IPS-NIHi11 (cell line): ENCODE measurements around the gene WNT3A.

Source experiments
- DNase-seq: peaks from one replicate; pipeline ENCODE4 v3.0.0; 2012; ENCODE audit warnings: mixed read lengths, low spot score

The WNT3A gene

DNA sequence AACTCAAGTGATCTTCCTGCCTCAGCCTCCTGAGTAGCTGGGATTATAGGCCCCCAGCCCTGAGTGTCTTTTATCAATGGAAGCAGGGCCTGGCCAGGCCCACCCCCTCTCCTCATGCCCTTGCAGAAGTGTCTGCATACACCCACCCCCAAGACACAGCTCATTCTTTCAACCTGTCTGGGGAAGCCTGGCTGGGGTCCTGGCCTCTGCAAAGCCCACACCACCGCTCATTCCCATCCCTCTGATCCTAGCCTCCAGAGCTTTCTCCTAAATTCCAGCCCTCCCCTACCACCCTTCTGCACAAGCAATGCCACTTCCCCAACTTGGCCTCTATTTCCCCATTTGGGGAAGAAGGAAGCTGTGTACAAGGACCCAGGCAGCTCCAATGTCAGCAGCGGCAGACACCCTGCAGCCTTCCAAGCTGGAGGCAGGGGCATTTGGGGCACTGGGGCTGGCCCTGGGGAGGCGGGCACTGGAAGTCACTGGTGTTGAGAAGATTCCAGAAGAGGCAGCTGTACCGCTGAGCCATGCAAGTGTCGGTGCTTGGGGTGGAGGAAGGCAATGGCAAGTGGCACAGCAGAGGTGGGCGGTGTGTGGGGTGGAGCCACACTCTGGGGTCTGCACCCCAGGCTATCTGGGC lies 42.0 kb downstream of the WNT3A start:
- no peak for DNase-seq

DNA sequence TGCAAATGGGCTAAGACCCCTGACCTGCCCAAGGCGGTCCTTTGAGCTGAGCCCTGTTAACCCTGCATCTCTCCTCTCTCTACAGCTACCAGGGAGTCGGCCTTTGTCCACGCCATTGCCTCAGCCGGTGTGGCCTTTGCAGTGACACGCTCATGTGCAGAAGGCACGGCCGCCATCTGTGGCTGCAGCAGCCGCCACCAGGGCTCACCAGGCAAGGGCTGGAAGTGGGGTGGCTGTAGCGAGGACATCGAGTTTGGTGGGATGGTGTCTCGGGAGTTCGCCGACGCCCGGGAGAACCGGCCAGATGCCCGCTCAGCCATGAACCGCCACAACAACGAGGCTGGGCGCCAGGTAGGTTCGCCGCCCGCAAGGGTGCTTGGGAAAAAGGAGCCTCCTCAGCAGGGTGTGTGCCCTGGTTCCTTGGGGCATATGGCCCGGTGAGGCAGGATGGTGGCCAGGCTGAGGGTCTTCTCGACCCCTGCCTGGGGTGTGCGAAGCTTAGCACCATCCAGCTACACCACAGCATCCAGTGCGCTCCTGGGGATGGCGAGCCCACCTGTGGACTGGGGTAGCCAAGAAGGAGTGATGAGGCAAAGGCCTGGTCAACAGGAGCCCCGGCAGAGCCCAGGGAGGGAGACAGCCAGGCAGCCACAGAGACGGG lies 43.9 kb downstream of the WNT3A start:
- DNase-seq, result no peak

DNA sequence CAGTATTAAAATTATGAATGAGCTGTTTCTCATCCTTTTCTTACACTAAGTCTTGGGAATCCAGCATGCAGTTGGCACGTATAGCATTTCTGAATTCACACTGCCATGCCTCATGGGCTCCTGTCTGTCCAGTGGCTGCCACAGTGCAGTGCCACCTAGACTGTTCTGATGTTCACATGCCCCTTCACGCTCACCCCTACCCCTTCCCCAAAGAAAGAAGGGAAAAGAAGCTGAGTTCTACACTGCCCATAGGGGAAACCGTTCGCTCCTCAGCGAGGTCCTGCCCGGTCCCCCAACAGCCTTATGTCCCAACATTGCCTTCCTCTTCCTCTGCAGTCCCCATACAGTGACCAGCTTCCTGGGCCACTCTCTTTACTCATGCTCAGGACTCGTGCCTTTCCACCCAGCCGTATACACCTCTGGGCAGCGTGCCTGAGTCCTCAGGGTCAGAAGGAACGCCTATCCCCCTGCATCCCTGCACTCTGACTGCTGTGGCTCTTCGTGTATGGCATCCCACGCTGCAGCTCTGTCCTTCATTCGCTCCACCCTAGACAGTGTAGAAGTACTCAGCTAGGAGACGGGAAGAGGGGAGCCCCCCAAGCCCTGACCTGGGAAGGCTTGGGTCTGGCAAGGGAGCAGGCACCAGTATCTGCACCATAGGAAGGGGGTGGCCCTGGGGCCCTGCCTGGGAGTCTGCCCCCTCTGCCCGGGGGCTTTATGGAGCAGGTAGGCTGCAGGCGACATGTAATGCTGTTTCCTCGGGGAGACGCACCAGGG lies 51.6 kb downstream of the WNT3A start:
- DNase-seq, result no peak

DNA sequence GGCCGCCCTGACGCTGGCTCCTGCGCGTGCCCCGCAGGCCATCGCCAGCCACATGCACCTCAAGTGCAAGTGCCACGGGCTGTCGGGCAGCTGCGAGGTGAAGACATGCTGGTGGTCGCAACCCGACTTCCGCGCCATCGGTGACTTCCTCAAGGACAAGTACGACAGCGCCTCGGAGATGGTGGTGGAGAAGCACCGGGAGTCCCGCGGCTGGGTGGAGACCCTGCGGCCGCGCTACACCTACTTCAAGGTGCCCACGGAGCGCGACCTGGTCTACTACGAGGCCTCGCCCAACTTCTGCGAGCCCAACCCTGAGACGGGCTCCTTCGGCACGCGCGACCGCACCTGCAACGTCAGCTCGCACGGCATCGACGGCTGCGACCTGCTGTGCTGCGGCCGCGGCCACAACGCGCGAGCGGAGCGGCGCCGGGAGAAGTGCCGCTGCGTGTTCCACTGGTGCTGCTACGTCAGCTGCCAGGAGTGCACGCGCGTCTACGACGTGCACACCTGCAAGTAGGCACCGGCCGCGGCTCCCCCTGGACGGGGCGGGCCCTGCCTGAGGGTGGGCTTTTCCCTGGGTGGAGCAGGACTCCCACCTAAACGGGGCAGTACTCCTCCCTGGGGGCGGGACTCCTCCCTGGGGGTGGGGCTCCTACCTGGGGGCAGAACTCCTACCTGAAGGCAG lies 52.3 kb downstream of the WNT3A start:
- no peak for DNase-seq

DNA sequence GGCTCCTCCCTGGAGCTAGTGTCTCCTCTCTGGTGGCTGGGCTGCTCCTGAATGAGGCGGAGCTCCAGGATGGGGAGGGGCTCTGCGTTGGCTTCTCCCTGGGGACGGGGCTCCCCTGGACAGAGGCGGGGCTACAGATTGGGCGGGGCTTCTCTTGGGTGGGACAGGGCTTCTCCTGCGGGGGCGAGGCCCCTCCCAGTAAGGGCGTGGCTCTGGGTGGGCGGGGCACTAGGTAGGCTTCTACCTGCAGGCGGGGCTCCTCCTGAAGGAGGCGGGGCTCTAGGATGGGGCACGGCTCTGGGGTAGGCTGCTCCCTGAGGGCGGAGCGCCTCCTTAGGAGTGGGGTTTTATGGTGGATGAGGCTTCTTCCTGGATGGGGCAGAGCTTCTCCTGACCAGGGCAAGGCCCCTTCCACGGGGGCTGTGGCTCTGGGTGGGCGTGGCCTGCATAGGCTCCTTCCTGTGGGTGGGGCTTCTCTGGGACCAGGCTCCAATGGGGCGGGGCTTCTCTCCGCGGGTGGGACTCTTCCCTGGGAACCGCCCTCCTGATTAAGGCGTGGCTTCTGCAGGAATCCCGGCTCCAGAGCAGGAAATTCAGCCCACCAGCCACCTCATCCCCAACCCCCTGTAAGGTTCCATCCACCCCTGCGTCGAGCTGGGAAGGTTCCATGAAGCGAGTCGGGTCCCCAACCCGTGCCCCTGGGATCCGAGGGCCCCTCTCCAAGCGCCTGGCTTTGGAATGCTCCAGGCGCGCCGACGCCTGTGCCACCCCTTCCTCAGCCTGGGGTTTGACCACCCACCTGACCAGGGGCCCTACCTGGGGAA lies 53.0 kb downstream of the WNT3A start:
- peak; percentile 82 for DNase-seq

DNA sequence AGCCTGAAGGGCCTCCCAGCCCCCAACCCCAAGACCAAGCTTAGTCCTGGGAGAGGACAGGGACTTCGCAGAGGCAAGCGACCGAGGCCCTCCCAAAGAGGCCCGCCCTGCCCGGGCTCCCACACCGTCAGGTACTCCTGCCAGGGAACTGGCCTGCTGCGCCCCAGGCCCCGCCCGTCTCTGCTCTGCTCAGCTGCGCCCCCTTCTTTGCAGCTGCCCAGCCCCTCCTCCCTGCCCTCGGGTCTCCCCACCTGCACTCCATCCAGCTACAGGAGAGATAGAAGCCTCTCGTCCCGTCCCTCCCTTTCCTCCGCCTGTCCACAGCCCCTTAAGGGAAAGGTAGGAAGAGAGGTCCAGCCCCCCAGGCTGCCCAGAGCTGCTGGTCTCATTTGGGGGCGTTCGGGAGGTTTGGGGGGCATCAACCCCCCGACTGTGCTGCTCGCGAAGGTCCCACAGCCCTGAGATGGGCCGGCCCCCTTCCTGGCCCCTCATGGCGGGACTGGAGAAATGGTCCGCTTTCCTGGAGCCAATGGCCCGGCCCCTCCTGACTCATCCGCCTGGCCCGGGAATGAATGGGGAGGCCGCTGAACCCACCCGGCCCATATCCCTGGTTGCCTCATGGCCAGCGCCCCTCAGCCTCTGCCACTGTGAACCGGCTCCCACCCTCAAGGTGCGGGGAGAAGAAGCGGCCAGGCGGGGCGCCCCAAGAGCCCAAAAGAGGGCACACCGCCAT lies 53.8 kb downstream of the WNT3A start:
- no peak for DNase-seq

DNA sequence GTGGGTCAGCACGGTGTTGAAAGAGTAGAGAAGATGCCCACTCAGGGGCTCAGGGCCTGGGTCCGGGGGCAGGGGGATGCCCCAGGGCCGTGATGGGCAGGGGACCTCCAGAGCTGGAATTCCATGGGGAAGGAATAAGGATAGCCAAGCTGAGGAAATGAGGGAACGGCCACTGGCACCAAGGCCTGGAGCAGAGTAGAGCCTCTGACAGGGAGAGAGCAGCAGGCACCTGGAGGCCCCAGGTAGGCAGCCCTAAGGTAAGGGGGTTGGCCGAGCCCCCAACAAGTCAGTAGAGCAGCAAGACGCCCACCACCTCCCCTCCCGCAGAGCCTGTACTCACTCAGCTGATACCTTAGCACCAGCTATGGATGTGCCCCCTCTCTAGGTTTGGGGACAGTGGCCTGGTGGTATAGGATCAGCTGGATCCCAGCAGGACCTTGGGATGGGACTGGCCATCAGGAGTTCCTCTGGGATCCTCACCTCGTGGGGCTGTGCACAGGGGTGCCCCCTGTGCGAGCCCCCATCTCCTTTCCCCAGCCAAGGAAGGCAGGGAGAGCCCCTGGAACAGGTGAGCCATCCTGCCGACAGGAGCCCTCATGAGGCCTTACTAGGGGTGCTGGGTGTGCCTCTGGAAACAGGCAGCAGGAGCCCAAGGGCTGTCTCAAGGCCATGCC lies 54.8 kb downstream of the WNT3A start:
- DNase-seq, result no peak

DNA sequence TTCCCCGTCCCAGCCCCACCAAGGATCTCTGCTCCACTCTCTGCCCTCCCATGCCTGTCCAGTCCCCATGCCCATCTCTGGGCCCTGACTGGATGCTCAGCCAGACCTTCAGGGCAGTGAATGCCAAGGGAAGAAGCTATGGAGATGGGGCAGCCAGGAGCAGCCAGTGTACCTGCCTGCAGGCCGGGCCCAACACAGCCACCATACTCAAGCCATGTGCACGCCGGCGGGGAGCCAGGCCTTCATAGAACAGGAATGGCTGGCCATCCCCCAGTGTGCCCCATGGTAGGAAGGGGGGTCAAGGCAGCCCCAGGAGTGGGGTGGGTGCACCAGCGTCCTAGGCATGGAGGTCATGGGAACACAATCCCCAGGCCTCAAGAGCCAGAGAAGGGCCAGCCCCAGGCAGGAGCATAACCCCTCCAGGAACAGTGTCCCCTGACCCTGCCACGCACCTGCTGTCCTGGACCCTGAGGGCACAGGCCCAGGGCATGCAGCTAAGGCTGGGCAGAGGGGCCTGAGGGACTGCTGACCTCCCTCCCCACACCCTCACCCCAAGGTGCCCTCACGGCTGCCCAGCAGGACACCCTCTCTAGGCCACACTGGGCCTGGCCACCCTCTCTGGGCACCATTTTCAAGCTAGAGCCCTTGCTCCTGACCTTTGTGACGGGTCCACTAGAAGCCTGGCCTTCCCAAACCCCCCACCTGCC lies 55.4 kb downstream of the WNT3A start:
- no peak for DNase-seq

DNA sequence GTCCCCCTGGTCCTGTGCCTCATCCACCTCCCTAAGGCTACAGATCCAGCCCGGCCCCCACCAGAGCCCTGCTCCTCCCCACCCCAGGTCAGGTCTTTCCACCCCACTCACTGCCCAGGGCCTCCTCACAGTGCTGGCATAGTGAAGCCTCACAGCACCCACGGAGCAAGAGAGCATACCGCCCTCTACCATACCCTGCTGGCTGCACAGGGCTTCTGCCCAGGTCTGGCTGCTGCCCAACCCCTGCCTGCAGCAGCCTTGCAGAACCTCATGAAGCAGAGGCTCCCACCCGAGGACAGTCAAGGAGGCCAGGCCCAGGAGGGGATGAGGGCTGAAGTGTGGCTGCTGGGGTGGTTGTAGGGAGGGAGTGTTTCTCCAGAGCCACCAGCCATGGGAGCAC lies 56.0 kb downstream of the WNT3A start:
- no peak for DNase-seq

DNA sequence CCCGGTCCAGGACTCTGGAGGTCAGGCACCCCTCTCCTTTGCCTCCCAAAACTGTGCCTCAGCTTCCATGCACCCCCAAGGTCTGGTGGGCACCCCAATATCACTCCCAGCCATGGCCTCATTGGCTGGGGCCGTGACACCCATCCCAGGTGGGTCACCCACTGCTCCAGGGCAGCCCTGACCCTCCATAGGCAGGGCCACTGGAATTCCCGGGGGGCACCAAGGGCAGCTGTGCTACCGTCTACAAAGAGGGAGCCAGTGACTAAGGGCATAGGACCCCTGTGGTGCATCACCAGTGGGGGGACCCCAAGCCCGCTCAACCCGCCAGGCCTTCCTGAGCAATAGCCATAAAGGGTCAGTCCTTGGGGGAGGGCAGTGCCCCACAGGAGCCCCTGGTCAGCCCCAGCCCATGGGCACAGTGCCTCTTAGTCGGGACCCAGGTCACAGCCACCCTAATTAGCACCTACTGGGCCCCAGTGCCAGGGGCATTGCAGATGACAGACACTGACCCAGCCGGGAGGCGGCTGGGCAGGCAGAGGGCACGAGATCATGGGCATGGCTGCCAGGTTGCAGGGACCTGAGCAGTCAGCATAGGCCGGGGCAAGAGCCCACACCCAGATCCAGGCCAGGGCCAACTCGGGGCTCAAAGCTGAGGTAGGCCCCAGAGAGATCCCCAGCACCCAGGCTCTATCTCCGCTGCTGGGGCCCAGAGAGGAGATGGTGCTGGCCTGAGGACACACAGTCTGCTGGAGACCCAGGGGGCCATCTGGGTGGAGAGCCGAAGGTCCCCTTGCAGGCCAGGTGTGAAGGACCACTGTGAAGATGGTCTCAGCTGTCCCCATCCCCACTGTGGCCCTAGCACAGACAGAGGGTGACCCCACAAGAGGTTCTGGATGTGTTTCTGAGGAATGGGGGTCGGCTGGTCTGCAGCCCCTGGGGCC lies 56.7 kb downstream of the WNT3A start:
- DNase-seq, result no peak

DNA sequence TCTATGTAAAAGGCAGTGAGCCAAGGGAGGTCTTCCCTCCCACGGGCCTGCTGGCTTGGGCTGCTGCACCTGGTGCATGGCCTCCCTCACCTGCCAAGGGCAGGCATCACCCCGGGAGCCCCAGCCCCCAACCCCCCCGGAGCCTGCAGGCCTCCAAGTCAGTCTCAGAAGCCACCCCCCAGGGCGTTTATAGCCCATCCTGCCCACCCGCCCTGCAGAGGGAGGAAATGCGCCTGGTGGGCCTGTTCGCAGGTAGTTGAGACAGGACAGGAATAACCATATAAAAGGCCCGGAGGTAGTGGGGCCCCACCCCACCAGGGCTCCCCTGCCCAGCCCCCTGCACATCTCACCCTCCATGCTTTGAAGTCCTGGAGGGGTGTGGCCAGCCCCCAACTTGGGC lies 57.5 kb downstream of the WNT3A start:
- DNase-seq, result no peak

DNA sequence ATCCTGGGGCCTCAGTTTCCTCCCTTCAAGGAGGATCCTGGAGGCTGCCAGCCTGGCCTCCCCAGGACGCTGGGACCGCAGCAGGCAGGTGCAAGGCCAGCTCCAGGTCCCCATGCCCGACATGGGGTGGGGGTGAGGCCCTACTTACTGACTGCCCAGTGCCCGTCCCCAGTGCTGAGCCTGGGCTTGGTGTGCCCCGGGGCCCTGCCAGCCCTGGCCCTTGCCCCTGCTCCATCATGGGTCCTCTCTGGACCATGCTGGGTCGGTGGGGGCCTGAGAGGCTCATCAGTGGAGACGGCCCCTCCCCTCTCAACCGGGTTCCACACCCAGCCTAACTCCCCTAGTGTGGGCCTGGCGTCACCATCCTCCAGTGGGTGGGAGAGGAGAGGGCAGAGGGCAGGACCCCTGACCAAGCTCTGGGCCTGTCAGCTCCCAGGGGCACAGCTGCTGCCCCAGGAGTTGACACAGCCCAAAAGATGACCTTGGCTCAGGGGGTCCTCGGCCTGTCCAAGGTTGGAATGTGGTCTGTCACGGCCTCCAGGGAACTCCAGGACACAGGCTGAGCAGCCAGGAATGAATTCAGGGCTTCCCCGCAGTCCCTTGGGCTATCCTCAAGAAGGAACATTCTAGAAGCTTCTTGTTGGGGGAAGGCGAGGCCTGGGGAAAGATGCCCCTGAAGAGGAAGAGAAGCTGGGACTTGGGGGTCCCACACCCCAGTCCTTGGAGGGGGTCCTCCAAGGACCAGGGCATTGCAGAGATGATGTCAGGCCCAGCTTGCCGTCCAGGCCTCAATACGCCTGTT lies 58.1 kb downstream of the WNT3A start:
- no peak for DNase-seq

DNA sequence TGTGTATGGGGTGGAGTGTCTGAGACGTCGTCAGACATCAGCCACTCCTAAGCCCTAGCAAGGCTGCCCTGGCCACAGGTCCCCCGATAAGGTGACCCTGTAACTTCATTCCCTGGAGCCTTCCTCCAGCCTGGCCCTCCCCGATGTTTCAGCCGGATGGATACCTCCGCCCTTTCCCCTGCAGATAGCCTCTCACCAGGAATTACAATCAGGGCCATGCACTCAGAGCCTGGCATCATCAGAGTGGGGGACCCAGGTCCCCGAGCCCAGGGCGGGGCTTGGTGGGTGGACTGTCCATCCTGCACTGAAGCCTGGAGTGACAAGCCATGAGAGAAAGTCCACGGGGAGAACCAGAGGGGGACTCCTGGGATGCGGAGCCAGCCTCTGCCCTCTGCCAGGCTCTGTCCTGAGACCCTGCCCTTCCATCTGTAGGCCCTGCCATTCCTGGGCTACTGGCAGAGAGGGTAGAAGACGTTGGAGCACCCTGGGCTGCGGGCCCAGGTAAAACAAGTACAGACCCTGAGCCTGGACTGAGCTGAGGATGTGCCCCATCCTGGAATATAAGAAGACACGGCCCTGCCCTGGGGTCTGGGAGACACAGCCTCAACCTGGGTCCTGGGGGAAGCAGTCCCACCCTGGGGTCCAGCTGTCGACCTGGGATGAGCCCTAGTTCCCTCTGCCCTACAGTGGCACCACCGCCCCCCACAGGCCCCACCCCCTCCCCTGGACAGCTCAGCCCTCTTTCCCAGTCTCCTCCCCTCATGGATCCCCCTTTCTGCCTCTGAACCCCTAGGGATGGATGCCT lies 58.9 kb downstream of the WNT3A start:
- no peak for DNase-seq

DNA sequence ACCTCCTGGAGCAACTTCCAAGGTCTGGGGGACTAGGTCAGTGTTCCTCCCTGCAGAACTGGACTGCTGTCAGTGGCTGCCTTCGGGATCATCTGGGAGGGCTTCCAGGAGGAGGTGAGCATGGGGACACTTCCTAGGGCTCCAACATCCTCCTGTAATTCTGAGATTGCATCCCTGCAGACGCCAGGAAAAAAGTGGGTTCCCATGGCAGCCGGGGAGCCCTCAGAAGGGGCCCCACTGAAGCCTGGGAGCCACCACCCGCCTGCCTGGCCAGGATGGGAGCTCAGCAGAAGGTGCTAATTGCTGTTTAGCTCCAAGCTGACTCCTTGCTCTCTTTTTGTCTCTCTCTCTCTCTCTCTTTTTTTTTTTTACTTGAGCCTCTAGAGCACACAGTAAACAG lies 59.6 kb downstream of the WNT3A start:
- DNase-seq, result no peak

DNA sequence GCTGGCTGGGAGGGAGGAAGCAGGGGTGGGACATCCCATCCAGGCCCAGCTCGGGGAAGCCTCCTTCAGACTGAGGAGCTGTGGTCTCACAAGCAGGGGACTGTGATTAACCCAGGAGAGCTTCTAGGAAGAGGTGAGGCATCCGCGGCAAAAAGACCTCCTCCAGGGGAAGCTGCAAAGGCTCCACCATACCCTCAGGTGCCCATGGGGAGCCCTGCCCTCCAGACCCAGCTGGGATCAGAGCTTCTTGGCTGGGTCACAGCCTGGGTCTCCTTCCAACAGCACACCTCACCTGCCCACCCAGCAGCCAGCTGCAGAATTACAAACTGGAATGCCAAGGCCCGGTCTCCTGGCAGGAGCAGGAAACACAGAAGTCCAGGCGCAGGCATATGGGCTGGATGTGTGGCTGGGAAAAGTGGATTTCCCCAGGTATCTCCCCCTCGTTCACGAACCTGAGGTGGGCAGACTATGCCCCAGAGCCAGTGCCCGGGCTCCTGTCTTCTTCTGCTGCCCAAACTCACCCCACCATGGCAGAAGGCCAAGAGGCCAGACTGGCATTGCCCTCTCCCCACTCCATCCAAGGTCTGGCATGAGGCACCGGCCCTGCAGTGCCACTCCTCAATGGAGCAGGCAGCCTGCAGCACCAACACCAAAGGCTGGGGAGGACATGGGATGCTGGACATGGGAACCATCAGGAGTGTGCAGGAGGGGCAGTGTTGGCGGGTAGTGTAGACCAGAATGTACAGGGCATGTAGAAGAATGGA lies 60.3 kb downstream of the WNT3A start:
- DNase-seq, result no peak

DNA sequence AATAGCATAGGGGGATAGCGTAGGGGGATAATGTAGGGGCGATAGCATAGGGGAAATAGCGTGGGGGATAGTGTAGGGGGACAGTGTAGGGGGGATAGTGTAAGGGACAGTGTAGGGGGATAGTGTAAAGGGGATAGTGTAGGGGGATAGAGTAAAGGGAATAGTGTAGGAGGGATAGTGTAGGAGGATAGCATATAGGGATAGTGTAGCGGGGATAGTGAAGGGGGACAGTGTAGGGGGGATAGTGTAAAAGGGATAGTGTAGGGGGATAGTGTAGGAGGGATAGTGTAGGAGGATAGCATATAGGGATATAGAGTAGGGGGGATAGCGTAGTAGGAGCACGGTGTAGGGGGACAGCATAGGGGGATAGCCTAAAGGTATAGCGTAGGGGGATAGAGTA lies 61.6 kb downstream of the WNT3A start:
- DNase-seq, result no peak
